ENCODE measurements around the gene TCHHL1. TPM values are rescaled to one million over a fixed set of nuclear protein-coding genes. Genes with fewer than 3 reads are reported as not detected.

Gene TCHHL1
- total and polyA plus RNA-seq, 2 of the 13 experiments (the other 11 are each of a cell fraction or from before 2014, with no cell fraction given), result not detected

GRCh38 chr1:152047730-152048415 lies 41.0 kb downstream of the TCHHL1 start (continued):
- TF ChIP-seq ZNF484 (CRISPR knock-in tag; IDR thresholded peaks at IDR 0.05; ENCODE audit: borderline replicate concordance, low read depth), result no peak
- no peak for TF ChIP-seq CEBPB (IDR thresholded peaks at IDR 0.05; ENCODE audit: borderline replicate concordance, low read depth, low read length)
- no peak; the same call in 1 of the 2 replicates for TF ChIP-seq TBX2 (CRISPR knock-in tag; IDR thresholded peaks at IDR 0.05; ENCODE audit: borderline replicate concordance)
- peak; percentile 65 for TF ChIP-seq THAP11 (CRISPR knock-in tag; IDR thresholded peaks at IDR 0.05)
- TF ChIP-seq, protein P1, sequence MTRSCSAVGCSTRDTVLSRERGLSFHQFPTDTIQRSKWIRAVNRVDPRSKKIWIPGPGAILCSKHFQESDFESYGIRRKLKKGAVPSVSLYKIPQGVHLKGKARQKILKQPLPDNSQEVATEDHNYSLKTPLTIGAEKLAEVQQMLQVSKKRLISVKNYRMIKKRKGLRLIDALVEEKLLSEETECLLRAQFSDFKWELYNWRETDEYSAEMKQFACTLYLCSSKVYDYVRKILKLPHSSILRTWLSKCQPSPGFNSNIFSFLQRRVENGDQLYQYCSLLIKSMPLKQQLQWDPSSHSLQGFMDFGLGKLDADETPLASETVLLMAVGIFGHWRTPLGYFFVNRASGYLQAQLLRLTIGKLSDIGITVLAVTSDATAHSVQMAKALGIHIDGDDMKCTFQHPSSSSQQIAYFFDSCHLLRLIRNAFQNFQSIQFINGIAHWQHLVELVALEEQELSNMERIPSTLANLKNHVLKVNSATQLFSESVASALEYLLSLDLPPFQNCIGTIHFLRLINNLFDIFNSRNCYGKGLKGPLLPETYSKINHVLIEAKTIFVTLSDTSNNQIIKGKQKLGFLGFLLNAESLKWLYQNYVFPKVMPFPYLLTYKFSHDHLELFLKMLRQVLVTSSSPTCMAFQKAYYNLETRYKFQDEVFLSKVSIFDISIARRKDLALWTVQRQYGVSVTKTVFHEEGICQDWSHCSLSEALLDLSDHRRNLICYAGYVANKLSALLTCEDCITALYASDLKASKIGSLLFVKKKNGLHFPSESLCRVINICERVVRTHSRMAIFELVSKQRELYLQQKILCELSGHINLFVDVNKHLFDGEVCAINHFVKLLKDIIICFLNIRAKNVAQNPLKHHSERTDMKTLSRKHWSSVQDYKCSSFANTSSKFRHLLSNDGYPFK (CRISPR knock-in tag; IDR thresholded peaks at IDR 0.05; ENCODE audit: borderline replicate concordance), result peak; percentile 46; the same call in 1 of the 2 replicates
- TF ChIP-seq SIN3B (IDR thresholded peaks at IDR 0.05; ENCODE audit: low read length), result no peak
- TF ChIP-seq, protein P2, sequence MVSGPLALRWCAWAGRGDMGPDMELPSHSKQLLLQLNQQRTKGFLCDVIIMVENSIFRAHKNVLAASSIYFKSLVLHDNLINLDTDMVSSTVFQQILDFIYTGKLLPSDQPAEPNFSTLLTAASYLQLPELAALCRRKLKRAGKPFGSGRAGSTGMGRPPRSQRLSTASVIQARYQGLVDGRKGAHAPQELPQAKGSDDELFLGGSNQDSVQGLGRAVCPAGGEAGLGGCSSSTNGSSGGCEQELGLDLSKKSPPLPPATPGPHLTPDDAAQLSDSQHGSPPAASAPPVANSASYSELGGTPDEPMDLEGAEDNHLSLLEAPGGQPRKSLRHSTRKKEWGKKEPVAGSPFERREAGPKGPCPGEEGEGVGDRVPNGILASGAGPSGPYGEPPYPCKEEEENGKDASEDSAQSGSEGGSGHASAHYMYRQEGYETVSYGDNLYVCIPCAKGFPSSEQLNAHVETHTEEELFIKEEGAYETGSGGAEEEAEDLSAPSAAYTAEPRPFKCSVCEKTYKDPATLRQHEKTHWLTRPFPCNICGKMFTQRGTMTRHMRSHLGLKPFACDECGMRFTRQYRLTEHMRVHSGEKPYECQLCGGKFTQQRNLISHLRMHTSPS (CRISPR knock-in tag; IDR thresholded peaks at IDR 0.05; ENCODE audit: low read depth), result no peak
- TF ChIP-seq ZNF513 (CRISPR knock-in tag; conservative IDR thresholded peaks at IDR 0.05), result no peak
- TF ChIP-seq ZSCAN12 (CRISPR knock-in tag; IDR thresholded peaks at IDR 0.05), result no peak
- peak; percentile 73 for TF ChIP-seq PHF8 (CRISPR knock-in tag; IDR thresholded peaks at IDR 0.05)
- TF ChIP-seq, protein P3, sequence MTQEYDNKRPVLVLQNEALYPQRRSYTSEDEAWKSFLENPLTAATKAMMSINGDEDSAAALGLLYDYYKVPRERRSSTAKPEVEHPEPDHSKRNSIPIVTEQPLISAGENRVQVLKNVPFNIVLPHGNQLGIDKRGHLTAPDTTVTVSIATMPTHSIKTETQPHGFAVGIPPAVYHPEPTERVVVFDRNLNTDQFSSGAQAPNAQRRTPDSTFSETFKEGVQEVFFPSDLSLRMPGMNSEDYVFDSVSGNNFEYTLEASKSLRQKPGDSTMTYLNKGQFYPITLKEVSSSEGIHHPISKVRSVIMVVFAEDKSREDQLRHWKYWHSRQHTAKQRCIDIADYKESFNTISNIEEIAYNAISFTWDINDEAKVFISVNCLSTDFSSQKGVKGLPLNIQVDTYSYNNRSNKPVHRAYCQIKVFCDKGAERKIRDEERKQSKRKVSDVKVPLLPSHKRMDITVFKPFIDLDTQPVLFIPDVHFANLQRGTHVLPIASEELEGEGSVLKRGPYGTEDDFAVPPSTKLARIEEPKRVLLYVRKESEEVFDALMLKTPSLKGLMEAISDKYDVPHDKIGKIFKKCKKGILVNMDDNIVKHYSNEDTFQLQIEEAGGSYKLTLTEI (CRISPR knock-in tag; conservative IDR thresholded peaks at IDR 0.05), result no peak
- TF ChIP-seq PATZ1 (CRISPR knock-in tag; IDR thresholded peaks at IDR 0.05), result peak; percentile 51
- no peak for TF ChIP-seq RARA (CRISPR knock-in tag; IDR thresholded peaks at IDR 0.05)
- peak; percentile 32; the same call in 1 of the 3 replicates for TF ChIP-seq MXI1 (IDR thresholded peaks at IDR 0.05; ENCODE audit: borderline replicate concordance, low read depth, low read length)
- no peak for TF ChIP-seq CENPT (CRISPR knock-in tag; IDR thresholded peaks at IDR 0.05; ENCODE audit: low read depth)
- no peak for TF ChIP-seq HMG20A (CRISPR knock-in tag; IDR thresholded peaks at IDR 0.05; ENCODE audit: borderline replicate concordance)
- no peak for TF ChIP-seq ZNF24 (IDR thresholded peaks at IDR 0.05)
- no peak for TF ChIP-seq ZNF564 (CRISPR knock-in tag; IDR thresholded peaks at IDR 0.05)
- TF ChIP-seq KAT7 (CRISPR knock-in tag; IDR thresholded peaks at IDR 0.05; ENCODE audit: borderline replicate concordance), result no peak; the same call in 1 of the 2 replicates
- no peak for TF ChIP-seq PCBP1 (IDR thresholded peaks at IDR 0.05; ENCODE audit: borderline replicate concordance, low read depth, low read length)

Data from HepG2 (cell line).